GM19025 (cell line): Measurements from ENCODE around the gene SORCS2.

Experiments used
- ATAC-seq: cut with Tn5 transposase; IDR thresholded peaks from one replicate; pipeline ENCODE4 v1.9.1; 2021; ENCODE audit warnings: mild to moderate bottlenecking, low read depth, moderate library complexity; ENCODE audit not compliant: unreplicated experiment

SORCS2 gene

DNA sequence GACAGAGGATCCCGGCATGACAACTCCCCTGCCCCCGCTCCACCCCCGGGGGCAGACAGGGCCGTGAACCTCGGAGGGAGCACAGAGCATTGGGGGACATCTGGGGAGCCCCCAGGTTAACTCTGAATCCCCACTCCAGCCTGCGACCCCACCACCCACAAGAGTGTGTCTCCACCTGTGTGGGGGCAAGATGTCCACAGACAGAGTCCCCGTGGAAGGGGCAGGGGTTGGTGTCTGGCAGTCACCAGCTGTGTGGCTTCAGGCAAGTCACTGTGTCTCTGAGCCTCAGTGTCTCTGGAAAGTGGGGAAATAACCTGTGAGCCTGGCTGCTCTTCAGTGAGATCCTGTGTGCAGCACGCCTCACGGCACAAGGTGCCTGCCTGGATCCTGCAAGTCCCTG lies 508.3 kb downstream of the SORCS2 start:
- ATAC-seq = no peak

- no peak for ATAC-seq
These were observed 509.7 kb downstream of the SORCS2 start for GRCh38 chr4:7701866-7702649.

DNA sequence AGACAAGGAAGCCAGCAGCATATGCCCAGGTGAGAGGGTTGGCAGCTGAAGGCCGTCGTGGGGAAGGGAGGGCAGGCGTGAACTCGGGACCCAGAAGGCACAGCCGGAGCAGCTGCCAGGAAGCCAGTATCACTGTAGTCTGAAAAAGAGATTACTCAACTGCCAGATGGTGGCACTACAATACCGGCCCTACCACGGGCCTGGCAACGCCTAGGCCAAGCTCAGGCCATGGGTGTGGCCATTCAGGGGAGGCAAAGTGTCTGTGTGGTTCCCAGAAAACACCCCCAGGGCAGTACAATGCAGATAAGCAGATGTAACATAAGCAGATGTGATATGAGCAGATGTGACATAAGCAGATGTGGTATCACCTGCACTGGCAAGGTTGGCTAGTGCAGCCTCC lies 511.4 kb downstream of the SORCS2 start:
- no peak for ATAC-seq

DNA sequence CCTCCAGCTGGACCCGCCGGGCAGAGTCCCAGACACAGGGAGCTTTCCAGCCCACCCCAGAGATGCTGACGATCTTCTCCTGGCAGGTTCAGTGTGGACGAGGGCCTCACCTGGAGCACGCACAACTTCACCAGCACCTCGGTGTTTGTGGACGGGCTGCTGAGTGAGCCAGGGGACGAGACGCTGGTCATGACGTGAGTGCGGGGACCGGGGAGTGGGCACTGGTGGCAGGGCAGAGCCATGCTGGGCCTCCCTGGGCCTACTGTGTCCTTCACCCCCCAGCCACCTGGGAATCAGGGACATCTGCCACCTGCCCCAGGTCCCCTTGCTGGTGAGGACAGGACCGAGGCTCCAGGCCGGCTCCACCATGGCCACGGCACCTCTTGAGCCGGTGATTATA lies 511.8 kb downstream of the SORCS2 start:
- ATAC-seq = no peak

GRCh38 chr4:7704625-7705024 lies 512.3 kb downstream of the SORCS2 start:
- no peak for ATAC-seq

GRCh38 chr4:7705062-7705461 lies 512.7 kb downstream of the SORCS2 start:
- ATAC-seq = no peak

- ATAC-seq = no peak
These were observed 513.3 kb downstream of the SORCS2 start for GRCh38 chr4:7705593-7705992.

DNA sequence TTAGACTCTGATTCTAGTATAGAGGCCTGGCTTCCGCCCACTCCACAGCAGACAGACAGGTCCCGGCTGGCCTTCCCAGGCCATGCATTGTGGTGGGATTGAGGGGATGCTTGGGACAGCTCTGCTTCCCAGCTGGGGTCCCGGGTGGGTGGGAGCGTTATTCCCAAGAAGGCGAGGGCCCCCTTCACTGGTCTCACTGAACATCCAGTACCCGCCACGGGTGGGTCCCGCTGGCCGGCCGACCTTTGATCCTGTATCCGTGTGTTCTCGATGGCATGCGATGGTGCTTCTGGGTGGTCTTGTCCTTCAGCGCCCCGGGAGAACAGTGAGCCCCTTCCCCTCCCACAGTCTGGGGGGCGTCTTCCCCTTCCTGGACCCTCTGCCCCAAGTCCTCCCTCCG lies 515.9 kb downstream of the SORCS2 start:
- ATAC-seq = no peak

- no peak for ATAC-seq
These were observed 516.6 kb downstream of the SORCS2 start for GRCh38 chr4:7708981-7709380.

- ATAC-seq = no peak
These were observed 517.1 kb downstream of the SORCS2 start for GRCh38 chr4:7709431-7709830.

DNA sequence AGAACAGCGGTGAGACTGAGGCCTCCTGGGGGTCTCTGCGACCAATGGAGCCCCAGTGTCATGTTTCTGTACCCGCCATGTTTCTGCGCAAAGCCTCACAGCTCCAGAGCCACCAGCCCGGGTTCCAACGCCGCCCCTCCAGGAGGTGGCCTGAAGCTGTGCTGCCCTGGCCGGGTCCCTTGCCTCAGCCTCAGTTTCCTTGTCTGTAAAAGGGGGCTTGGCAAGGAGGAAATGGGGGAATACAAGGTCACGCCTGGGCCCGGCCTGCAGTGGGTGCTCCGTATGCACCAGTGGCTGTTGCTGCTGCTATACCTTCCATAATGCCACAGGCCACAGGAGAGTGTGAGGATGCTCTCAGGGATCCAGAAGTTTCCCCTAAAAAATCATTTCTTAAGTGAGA lies 517.8 kb downstream of the SORCS2 start:
- no peak for ATAC-seq

GRCh38 chr4:7710576-7711306 lies 518.4 kb downstream of the SORCS2 start:
- no peak for ATAC-seq

- no peak for ATAC-seq
These were observed 519.1 kb downstream of the SORCS2 start for GRCh38 chr4:7711307-7711963.

GRCh38 chr4:7712021-7712671 lies 519.8 kb downstream of the SORCS2 start:
- ATAC-seq = no peak

DNA sequence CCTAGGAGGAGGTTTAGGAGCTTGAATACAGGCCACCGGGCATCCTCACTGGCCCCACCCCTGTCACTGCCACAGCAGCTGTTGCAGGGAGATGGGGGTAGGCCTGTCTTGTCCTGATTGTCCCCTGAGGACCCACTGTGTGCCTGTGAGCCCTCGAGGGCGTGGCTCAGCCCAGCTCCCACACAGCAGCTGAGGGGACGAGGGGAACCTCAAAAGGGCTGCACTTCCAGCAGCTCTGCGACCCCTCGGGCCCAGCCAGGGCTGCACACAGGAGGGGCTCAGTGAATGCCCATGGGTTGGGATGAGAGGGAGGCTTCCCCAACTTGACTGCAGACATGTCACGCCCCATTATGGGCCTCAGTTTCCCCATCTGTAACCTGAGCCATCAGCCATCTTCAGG lies 521.4 kb downstream of the SORCS2 start:
- no peak for ATAC-seq

- no peak for ATAC-seq
These were observed 521.8 kb downstream of the SORCS2 start for GRCh38 chr4:7714176-7714575.

DNA sequence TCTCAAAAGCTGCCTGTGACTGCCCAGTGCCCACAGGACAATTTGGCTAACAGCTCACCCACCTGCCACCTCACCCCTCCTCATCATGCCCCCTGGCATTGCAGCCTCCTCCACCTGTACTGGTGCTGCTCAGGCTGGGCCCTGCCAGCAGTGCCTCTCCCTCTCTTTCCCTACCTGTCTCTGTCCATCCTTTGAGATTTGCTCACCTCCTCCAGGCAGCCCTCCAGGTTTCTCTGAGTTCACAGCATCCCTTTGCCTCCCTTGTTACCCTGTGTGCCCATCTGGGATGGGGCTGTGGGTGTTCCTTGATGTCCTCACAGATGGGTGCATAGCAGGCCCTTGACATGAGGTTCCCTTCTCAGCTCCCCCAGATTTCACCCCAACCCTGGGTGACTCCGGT lies 522.4 kb downstream of the SORCS2 start:
- no peak for ATAC-seq

DNA sequence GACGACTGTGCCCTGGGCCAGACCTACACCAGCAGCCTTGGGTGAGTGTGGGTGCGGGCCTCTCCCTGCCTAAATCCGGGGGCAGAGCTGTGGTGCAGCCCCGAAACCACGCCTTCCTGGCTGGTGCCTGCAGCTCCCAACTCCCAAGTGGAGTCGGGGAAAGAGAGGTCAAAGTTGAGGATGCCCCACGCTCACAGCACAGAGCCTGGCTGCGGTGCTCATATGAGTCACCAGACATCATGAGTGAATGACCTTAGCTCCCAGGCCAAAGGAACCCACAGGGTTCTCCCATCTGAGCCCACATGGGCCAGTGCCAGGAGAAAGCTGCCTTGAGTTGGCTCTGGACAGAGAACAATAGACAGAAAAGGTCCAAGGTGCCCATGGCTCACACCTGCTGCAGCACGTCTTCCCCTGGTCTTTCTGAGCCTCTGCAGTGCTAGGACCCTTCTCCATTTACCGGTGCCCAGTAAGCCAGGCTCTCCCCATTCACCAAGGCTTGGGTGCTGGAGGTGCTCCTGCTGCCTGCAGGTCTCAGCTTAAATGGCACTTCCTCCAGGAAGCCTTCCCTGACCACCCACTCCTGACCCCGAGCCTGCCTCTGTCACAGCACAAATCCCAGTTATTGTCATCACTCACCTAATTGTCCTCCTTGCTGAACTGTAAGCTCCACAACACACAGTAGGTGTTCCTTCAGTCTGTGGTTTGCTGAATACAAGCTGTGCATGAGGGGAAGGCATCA lies 523.1 kb downstream of the SORCS2 start:
- ATAC-seq = no peak

GRCh38 chr4:7716010-7716721 lies 523.8 kb downstream of the SORCS2 start:
- no peak for ATAC-seq

DNA sequence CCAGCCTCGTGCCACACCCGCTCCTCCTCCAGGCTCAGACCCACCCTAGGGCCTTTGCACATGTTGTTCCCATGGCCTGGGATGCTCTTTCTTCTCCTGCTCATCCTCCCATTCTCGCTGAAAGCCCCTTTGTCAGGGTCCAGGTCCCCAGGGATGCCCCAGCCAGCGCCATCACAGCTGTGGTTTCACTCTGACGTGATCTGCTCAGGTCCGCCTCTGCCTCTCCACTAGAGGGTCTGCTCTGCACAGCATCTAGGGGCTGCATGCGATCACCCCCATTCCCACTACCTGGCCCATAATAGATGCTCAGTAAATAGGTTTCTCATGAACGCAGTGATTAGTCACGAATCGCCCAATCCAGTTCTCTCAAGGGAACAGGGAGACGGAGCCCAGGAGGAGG lies 524.8 kb downstream of the SORCS2 start:
- no peak for ATAC-seq
